Astrocyte (in vitro differentiated cells and primary cell): Measurements from ENCODE around the gene CDH13. TPM values are rescaled to one million over a fixed set of nuclear protein-coding genes. Genes with fewer than 3 reads are reported as not detected.

Experiments used
- DNase-seq: peaks from one replicate; pipeline ENCODE4 v3.0.0-alpha.2; 2010; ENCODE audit warnings: low read depth
- FAIRE-seq: peaks from 2 replicates; lab custom pipeline; 2011; peaks lifted over from hg19 to GRCh38; lab: Jason Lieb, UNC
- H2AFZ ChIP-seq: 2 replicates; pipeline ENCODE4 v1.6.0; 2012; ENCODE audit warnings: low read depth, low read length, inconsistent platforms
- H3K27ac ChIP-seq: 2 replicates; pipeline ENCODE4 v1.5.1; 2011; ENCODE audit warnings: low read depth, low read length, inconsistent platforms
- H3K27me3 ChIP-seq: 2 replicates; pipeline ENCODE4 v1.6.0; 2011; ENCODE audit warnings: low read length, inconsistent platforms; ENCODE audit not compliant: insufficient read depth
- H3K36me3 ChIP-seq: 2 replicates; pipeline ENCODE4 v1.5.1; 2011; ENCODE audit warnings: low read length, inconsistent platforms; ENCODE audit not compliant: insufficient read depth
- H3K4me1 ChIP-seq: 2 replicates; pipeline ENCODE4 v1.5.1; 2011; ENCODE audit warnings: low read length, inconsistent platforms; ENCODE audit not compliant: insufficient read depth
- H3K4me2 ChIP-seq: 2 replicates; pipeline ENCODE4 v1.6.0; 2012; ENCODE audit warnings: low read length, inconsistent platforms
- H3K4me3 ChIP-seq: 2 replicates; pipeline ENCODE4 v1.5.1; 2011; ENCODE audit warnings: low read depth, mild to moderate bottlenecking, low read length, inconsistent platforms; ENCODE audit not compliant: insufficient read depth
- H3K79me2 ChIP-seq: 2 replicates; pipeline ENCODE4 v1.6.0; 2012; ENCODE audit warnings: mild to moderate bottlenecking, low read length, inconsistent platforms; ENCODE audit not compliant: insufficient read depth
- H3K9ac ChIP-seq: 2 replicates; pipeline ENCODE4 v1.6.0; 2012; ENCODE audit warnings: mild to moderate bottlenecking, low read length, inconsistent platforms
- H3K9me3 ChIP-seq: 2 replicates; pipeline ENCODE4 v1.5.1; 2012; ENCODE audit warnings: low read depth, mild to moderate bottlenecking, low read length, inconsistent platforms; ENCODE audit not compliant: insufficient read depth
- H4K20me1 ChIP-seq: 2 replicates; pipeline ENCODE4 v1.6.0; 2012; ENCODE audit warnings: low read length, inconsistent platforms; ENCODE audit not compliant: insufficient read depth
- H3K27ac Mint-ChIP-seq: one replicate; pipeline ENCODE4 v1.8.0; 2021; ENCODE audit warnings: mild to moderate bottlenecking, mixed read lengths; ENCODE audit not compliant: unreplicated experiment
- H3K27me3 Mint-ChIP-seq: one replicate; pipeline ENCODE4 v1.8.0; 2021; ENCODE audit warnings: low read depth, mixed read lengths; ENCODE audit not compliant: unreplicated experiment
- H3K36me3 Mint-ChIP-seq: one replicate; pipeline ENCODE4 v1.8.0; 2021; ENCODE audit warnings: low read depth, mixed read lengths; ENCODE audit not compliant: unreplicated experiment
- H3K4me1 Mint-ChIP-seq: one replicate; pipeline ENCODE4 v1.8.0; 2021; ENCODE audit warnings: low read depth, mixed read lengths; ENCODE audit not compliant: unreplicated experiment
- H3K4me3 Mint-ChIP-seq: one replicate; pipeline ENCODE4 v1.8.0; 2021; ENCODE audit warnings: mild to moderate bottlenecking, moderate library complexity, mixed read lengths; ENCODE audit not compliant: unreplicated experiment
- H3K9me3 Mint-ChIP-seq: one replicate; pipeline ENCODE4 v1.8.0; 2021; ENCODE audit warnings: mild to moderate bottlenecking, mixed read lengths; ENCODE audit not compliant: unreplicated experiment
- EZH2 ChIP-seq: IDR thresholded peaks from 2 replicates; pipeline ENCODE4 v1.6.1; 2012; ENCODE audit warnings: mild to moderate bottlenecking, low read length, inconsistent platforms; ENCODE audit not compliant: insufficient read depth
- total RNA-seq: library from RNA; stranded (reverse); gene quantifications from 2 replicates; pipeline ENCODE4 v1.2.1, GENCODE V29; 2021
- TF ChIP-seq, protein P1 (sequence below): IDR thresholded peaks from 2 replicates; pipeline ENCODE4 v1.5.1; 2011; ENCODE audit warnings: low read depth, mild to moderate bottlenecking, inconsistent platforms, low read length, moderate library complexity; ENCODE audit not compliant: insufficient read depth

Gene CDH13
- total RNA-seq, 1 donor from 2014 or later = 41.7 TPM

- H3K27ac Mint-ChIP-seq = no peak overlapping the region
- no peak for FAIRE-seq
- no peaks in the 10 kb centered on the region for H3K27me3 Mint-ChIP-seq
- Histone ChIP-seq H3K9me3 (no peaks in the 10 kb centered on the region), H3K36me3 (no peaks in the 10 kb centered on the region), H4K20me1 (peaks cover 13% of the 10 kb centered on the region), H2AFZ (no peak overlapping the region), H3K79me2 (peaks cover 23% of the 10 kb centered on the region), H3K4me2 (no peak overlapping the region), H3K4me1 (peaks cover 26% of the 10 kb centered on the region), H3K9ac (no peak overlapping the region), H3K4me3 (no peak overlapping the region), H3K27ac (no peak overlapping the region), H3K27me3 (no peaks in the 10 kb centered on the region)
- no peak for TF ChIP-seq EZH2
- TF ChIP-seq, protein P1, sequence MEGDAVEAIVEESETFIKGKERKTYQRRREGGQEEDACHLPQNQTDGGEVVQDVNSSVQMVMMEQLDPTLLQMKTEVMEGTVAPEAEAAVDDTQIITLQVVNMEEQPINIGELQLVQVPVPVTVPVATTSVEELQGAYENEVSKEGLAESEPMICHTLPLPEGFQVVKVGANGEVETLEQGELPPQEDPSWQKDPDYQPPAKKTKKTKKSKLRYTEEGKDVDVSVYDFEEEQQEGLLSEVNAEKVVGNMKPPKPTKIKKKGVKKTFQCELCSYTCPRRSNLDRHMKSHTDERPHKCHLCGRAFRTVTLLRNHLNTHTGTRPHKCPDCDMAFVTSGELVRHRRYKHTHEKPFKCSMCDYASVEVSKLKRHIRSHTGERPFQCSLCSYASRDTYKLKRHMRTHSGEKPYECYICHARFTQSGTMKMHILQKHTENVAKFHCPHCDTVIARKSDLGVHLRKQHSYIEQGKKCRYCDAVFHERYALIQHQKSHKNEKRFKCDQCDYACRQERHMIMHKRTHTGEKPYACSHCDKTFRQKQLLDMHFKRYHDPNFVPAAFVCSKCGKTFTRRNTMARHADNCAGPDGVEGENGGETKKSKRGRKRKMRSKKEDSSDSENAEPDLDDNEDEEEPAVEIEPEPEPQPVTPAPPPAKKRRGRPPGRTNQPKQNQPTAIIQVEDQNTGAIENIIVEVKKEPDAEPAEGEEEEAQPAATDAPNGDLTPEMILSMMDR = no peak
- H3K9me3 Mint-ChIP-seq = no peaks in the 10 kb centered on the region
- H3K36me3 Mint-ChIP-seq = no peaks in the 10 kb centered on the region
- H3K4me3 Mint-ChIP-seq = no peak overlapping the region
- DNase-seq = no peak
- peaks cover 16% of the 10 kb centered on the region for H3K4me1 Mint-ChIP-seq
These were observed 77.4 kb downstream of the CDH13 start for GRCh38 chr16:82703871-82704768.

DNA sequence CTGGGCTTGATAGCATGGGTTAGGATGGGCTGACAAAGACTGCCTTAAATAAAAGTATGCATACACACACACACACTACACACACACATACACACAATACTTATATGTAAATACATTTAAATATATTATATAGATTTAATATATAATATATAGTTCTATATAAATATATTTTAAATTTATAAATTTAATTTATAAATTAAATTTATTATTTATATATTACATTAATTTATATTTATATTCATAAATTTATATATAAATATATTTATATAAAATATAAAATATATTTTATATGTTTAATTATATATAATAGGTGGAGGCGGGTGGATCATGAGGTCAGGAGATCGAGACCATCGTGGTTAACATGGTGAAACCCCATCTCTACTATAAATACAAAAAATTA lies 83.2 kb downstream of the CDH13 start:
- H3K36me3 ChIP-seq = peaks cover 5% of the 10 kb centered on the region
- peaks cover 19% of the 10 kb centered on the region for H4K20me1 ChIP-seq
- H3K9ac ChIP-seq = no peak overlapping the region
- TF ChIP-seq, protein P1 = no peak
- TF ChIP-seq EZH2 = no peak
- Mint-ChIP-seq H3K36me3 (no peaks in the 10 kb centered on the region), H3K4me3 (no peak overlapping the region), H3K27me3 (peaks cover 6% of the 10 kb centered on the region), H3K27ac (no peak overlapping the region), H3K9me3 (no peaks in the 10 kb centered on the region), H3K4me1 (no peaks in the 10 kb centered on the region)
- FAIRE-seq (no peak), DNase-seq (no peak)
- H3K4me2 ChIP-seq = no peak overlapping the region
- no peak overlapping the region for H3K4me3 ChIP-seq
- H3K9me3 ChIP-seq = no peaks in the 10 kb centered on the region
- H3K27ac ChIP-seq = no peak overlapping the region
- no peaks in the 10 kb centered on the region for H3K79me2 ChIP-seq
- no peak overlapping the region for H2AFZ ChIP-seq
- H3K4me1 ChIP-seq = no peaks in the 10 kb centered on the region
- H3K27me3 ChIP-seq = no peaks in the 10 kb centered on the region

DNA sequence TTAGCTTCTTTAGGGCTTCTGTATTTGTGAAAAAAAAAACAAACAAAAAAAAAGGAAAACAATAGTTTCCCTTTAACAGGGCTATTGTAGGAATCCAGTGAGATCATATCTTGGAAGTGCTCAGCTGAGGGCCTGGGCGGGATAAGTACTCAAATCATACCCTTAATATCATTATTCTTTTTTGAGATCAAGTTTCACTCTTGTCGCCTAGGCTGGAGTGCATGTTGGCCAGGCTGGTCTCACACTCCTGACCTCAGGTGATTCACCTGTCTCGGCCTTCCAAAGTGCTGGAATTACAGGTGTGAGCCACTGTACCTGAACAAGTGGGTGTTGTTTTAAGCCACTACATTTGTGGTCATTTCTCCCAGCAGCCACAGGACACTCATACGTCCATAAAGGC lies 87.0 kb downstream of the CDH13 start:
- Histone ChIP-seq H3K79me2 (no peaks in the 10 kb centered on the region), H2AFZ (no peak overlapping the region), H3K27ac (no peak overlapping the region), H3K4me1 (no peaks in the 10 kb centered on the region), H4K20me1 (peaks cover 12% of the 10 kb centered on the region), H3K4me3 (no peak overlapping the region), H3K9ac (no peak overlapping the region), H3K4me2 (no peak overlapping the region), H3K36me3 (peaks cover 5% of the 10 kb centered on the region), H3K9me3 (no peaks in the 10 kb centered on the region), H3K27me3 (no peaks in the 10 kb centered on the region)
- Mint-ChIP-seq H3K4me1 (no peaks in the 10 kb centered on the region), H3K36me3 (peaks cover 5% of the 10 kb centered on the region), H3K27ac (no peak overlapping the region), H3K9me3 (peaks cover 13% of the 10 kb centered on the region), H3K4me3 (no peak overlapping the region), H3K27me3 (peaks cover 14% of the 10 kb centered on the region)
- TF ChIP-seq, protein P1 = no peak
- no peak for TF ChIP-seq EZH2
- DNase-seq (no peak), FAIRE-seq (no peak)
